GM18867 (cell line): Measurements from ENCODE around the gene ELOF1.

Experiments used
- ATAC-seq: cut with Tn5 transposase; IDR thresholded peaks from one replicate; pipeline ENCODE4 v1.9.1; 2021; ENCODE audit warnings: mild to moderate bottlenecking, moderate library complexity; ENCODE audit not compliant: unreplicated experiment

Gene ELOF1

DNA sequence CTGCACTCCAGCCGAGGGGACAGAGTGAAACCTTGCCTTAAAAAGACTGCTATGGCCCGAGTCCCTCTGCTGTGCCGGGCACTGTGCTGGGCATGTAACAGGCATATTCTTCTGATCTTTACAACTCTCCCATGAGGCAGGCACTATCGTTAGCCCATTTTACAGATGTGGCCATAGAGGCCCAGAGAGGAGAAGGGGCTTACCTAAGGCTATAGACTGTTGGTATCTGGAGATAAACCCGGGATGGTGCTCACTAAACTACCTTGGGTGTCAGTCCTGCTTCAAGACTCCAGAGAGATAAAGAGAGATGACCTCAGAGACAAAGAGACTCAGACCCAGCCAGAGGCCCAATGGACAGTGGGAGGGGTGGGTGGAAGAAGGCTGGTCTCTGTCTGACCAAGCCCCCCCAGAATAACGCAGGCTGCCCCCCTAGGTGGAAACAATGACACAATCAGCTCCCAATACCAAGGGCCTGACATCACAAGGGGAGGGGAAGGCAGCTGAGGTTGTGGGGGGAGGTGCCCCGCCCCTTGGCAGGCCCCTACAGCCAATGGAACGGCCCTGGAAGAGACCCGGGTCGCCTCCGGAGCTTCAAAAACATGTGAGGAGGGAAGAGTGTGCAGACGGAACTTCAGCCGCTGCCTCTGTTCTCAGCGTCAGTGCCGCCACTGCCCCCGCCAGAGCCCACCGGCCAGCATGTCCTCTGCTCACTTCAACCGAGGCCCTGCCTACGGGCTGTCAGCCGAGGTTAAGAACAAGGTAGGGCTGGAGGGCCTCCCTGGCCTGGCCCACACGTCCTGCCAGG, 20.6 kb downstream of the ELOF1 start, which contains the start of gene CNN1:
CNN1 (plus strand) TSS at position 620 of the 805 bp plus-strand sequence; CDS start at position 697, 77 bp downstream.
- ATAC-seq, result no peak

DNA sequence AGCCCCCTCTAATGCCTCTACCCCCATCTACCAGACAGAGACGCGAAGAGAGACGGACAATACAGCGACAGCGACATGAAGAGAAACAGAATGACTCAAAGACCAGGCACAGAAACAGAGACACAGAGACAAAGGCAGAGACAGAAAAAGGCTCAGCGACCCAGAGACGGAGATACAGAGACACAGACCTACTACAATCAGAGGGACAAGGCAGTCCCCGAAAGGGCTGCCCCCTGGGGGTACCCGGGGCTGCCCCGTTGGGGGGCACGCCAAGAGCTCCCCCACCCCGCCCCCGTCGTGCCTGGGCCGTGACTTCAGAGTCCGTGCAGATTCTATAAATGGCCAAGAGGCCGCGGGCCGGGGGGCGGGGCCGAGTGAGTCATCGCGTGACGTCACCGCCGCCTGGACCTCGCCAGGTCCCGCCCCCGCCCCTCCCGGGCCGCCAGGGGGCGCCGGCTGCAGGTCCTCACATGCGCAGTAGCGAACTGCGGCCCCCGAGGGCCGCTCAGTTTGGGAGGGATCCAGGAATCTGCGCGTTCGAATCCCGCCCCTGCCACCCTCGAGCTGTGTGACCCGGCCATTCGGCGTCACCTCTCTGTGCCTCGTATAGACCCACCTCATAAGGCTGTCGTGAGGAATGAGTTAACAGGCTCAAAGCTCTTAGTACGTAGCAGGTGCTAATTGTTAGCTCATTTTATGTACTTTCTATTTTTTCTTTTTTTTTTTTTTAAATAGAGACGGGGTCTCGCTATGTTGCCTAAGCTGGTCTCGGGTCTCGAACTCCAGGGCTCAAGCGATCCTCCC, 23.0 kb downstream of the ELOF1 start:
- peak; percentile 63 for ATAC-seq

DNA sequence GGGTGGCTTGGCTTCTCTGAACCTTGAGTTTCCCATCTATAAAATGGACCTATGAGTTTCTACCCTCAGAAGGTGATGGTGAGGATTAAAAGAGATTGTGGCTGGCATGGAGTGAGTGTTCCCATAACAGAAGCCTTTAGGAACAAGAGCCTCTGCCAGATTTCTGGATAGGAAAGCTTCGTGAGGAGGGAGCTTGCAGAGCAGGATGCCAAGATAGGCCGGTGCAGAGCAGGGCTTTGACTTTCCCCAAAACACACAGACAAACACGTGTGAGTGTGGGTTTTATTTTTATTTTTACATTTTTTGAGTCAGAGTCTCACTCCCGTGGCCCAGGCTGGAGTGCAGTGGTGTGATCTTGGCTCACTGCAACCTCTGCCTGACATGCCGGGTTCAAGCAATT, 24.1 kb downstream of the ELOF1 start:
- ATAC-seq, result no peak

DNA sequence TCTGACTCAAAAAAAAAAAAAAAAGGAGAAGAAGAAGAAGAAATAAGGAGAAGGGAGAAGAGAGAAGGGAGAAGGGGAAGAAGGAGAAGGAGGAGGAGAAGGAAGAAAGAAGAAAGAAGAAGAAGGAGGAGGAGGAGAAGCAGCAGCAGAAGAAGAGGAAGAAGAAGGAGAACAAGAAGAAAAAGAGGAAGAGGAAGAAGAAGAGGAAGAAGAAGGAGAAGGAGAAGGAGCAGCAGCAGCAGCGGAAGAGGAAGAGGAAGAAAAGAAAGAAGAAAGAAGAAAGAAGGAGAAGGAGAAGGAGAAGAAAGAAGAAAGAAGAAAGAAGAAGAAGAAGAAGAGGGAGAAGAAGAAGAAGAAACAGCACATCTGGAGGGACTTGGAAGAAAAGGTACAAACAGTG, 24.5 kb downstream of the ELOF1 start:
- no peak for ATAC-seq

DNA sequence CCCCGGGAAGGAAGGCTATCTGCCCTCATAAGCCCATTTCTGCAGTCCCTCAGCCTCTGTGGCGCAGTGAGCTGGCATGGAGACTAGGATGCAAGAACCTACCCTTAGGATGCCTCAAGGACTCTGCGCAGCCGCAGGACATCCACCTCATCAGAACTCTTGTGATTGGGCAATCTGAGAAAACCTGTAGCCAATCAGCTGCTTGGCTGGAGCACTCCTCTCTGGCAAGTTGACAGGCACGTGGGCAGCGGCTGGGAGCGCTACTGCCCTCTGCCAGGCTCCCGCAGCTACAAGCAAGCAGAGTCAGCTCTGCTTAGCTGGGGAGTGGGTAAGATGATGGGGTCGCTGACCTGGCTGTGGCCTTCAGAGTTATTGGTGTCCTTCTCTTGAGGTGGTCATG, 28.6 kb downstream of the ELOF1 start:
- ATAC-seq, result no peak

DNA sequence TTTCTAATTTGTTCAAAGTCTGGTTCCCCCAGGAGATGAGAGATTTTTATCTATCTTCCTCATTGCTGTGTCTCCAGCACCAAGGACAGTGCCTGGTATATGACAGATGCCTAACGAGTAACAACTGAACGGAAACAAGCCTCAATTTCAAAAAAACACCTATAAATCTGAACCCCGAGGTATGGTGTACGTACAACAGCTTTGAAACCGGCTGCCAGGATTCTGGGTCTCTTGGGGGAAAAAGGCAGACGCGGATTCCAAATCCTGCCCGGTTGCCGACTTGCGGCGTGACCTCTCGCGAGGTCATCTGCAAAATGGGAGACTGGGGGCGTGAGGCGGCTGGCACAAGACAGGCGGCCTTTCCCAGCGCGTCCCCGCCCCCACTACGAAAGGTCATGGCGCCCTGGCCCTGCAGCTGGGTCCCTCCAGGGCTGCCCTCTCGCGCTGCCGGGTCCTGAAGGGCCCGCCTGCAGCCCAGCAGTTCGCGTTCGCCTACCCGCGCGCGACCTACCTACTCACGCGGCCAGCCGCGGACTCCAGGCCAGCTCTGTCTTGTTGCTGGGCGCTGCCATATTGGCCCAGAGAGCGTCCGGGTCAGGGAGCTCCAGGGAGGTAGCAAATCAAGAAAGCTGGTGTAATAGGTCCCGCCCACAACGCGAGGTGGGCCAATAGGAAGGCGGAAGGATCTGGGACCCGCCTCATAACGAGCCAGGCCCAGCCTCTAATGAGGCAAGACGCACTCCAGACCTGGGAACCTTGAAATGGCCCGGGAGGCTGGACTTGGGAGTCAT, 30.3 kb downstream of the ELOF1 start, which contains the start of gene ECSIT:
ECSIT (minus strand) TSS at position 584 of the 791 bp plus-strand sequence. CDS start 9,964 bp downstream, outside the sequence.
- peak; percentile 94 for ATAC-seq

DNA sequence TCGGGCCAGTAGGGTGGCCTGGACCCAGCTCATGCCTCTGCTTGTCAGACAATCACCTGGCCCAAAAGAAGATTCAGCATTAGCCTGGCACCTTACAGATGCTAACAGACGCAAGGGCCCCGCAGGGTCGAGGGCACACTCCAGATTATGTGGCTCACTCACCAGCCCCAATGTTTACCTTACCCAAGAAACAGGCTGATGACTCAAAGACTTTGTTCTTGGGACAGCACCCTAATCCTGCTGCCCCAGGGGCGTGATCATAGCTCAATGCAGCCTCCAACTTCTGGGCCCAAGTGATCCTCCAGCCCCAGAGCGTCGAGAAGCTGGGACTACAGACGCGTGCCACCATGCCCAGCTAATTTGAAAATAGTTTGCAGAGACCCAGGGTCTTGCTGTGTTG, 39.9 kb downstream of the ELOF1 start:
- no peak for ATAC-seq

DNA sequence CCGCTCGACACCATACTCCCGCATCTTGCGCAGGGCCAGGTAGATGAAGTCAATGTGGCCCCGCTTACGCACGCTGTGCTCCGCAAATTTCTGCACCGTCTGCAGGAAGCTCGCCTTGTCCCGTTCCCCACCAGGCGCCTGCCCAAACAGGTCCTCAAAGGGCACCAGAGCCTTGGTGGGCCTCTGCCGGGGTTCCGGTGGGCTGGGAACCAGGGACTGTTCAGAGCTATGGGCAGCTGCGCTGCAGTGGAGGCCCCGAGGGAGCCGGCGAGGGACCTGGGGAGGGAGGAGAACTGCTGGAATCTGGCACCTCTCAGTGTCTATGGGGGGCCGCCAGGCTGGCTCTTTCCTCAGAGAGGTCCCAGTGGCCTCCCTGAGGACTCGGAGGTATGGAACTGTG, 45.1 kb downstream of the ELOF1 start:
- no peak for ATAC-seq

DNA sequence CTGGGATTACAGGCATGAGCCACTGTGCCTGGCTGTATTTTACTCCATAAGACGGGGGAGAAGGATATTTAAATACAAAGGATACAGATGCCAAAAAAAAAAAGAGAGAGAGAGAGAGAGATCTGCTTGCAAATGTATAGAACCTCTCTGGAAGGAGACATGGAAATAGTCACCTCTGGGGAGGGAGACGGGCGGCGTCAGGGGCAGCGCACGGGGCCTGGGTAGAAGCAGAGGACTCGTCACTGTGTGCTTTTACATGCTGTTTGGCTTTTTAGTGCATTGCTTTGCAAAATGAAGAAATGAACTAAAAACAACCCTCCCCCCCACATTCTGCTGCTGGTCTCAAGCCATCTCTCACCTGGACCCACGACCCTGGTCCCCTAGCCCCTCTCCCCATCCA, 48.6 kb downstream of the ELOF1 start:
- ATAC-seq, result no peak

DNA sequence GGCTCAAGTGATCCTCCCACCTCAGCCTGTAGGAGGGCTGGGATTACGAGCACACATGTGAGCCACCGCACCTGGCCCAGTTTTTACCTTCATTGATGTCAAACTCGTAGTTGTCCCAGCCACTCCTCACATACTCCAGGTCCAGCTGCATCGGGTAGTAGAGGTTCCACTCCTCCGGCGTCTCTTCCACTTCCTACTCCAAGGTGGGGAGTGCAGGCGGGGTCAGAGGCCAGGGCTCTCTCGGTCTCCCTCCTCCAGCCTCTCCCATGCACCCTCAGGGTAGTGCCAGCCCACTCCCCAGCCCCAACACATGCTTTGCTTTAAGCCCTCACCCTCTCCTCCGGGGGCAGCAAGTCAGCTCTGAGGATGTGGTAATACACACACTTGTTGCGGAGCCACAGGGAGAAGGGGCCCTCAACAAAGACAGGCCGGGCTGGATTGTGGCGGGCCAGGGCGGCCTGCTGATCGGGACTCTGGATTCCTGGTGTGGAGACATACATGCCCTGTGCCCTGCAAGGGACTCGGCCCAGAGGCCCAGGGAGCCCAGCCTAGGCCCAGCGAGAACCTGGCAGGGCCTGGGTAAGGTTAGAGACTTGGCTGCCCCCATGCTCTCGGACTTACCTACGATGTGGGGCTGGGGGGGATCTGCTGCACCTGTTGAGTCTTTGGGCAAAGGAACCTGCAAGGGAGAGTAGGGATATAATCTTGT, 51.5 kb downstream of the ELOF1 start:
- no peak for ATAC-seq

DNA sequence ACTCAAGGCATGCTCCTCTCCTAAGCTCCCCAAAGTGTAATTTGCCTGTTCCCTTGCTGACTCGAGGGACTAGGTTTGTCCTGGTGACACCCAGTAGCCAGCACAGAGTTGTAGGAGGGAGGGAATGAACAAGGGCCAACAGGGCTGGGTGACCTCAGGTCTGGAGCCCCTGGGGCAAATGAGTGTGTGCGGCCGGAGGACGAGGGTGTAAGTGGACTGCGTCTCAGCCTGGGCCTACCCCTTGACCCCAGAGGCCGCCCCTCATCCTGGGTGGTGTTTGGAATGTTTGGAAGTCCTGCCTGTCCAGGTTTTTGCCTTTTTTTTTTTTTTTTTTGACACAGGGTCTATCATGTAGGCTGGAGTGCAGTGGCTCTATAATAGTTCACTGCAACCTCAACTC, 52.1 kb downstream of the ELOF1 start:
- ATAC-seq, result no peak

DNA sequence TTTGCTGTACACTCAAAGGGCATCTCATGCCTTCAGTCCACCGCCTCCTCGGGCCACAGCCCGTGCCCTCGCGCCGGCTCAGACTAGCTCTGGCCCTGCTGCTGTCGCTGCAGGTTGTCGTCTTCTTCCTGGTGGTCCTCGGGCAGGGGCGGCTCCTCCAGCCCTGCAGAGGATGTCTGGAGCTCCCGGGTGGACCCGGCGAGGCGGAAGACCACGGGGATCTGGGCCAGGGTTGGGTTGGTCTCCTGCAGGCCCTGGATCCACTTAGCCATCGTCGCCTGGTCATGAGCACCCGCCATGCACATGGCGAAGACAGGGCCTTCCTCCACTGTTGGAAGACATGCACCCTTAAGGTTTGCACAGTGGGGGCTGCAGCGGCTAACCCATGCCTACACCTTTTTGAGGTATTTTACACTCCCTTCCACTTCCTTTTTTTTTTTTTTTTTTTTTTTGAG, 52.9 kb downstream of the ELOF1 start:
- peak; percentile 9 for ATAC-seq

DNA sequence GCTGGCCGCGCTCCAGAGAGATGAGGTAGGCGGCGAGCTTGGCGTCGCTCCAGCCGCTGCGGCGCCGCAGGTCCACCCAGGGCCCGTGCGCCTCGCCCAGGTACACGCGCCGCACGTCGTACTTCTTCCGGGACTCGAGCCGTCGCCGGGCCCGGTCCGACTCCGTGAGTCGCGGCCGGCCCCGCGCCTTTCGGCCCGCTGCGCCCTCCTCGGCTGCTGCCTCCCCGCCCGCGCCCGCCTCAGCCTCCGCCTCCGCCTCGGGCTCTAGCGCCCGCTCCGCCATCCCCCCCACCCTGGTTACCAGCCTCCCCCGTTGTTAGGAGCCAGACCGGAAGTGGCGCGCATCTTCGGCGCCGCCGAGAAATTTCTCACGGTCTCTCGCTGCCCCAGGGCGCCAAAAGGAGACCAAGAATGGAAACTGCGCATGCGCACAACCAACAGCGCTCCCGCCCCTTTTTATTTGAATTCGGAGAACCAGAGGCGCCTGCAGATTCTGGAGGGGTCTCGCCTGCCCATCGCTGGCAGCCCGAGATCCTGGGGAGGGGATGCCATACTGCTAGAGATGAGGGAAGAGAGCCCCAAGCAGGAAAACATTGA, 53.4 kb downstream of the ELOF1 start, which contains the start of gene ZNF653:
ZNF653 (minus strand) TSS at position 336 of the 597 bp plus-strand sequence; CDS start at position 283, 53 bp downstream.
- ATAC-seq, result peak; percentile 56

DNA sequence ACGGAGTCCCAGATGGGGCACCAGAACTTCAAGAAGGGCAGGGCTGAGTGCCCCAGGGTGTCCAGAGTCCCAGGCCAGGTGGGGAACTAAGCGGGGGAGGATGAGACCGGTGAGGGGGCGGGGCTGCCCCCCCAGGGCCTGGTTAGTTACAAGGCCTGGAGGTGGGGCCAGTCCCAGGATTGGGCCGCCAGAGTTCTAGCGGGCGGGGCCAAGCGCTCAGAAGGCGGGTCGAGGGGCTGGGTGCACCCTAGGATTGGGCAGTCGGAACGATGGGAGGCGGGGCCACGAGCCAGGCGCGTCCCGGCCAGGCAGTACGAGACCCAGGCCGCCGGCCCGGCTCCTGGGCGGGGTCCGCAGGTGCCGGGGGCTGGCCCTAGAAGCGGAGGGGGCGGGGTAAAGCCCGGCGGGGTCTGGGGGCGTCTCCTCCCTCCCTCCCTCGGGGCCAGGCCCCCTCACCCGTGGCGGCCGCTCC, 54.0 kb downstream of the ELOF1 start:
- ATAC-seq, result peak; percentile 87

DNA sequence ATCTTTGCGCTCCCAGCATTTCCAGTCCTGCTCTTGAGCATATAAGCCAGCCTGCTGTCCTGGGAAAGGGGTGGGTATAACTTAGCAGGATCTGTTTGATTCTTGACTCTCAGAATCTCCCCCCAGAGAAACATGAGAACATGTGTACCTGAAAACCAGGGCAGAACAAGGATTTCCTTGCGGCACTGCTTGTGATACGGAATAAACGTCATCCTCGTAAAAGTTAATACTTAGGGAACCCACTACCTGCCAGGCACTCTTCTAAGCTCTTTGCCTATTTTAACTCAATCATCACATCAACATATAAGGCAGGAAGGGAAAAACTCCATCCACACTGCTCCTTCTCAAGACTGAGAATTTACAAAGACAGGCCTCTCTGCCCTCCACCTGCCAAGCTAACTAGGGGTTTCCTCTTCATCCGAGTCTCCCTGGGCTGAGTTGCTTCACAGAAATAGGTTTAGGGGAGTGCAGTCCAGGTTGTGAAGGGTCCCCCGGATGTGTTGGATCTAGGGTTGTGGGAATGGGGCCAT, 54.5 kb downstream of the ELOF1 start:
- ATAC-seq, result no peak
